Keratinocyte (primary cell): ENCODE measurements around the gene C10orf71. TPM values are rescaled to one million over a fixed set of nuclear protein-coding genes. Genes with fewer than 3 reads are reported as not detected.

Source experiments
- DNase-seq: peaks from one replicate; pipeline ENCODE4 v3.0.0-alpha.2; 2011; ENCODE audit warnings: low read depth, missing footprints, low spot score
- FAIRE-seq: peaks from 2 replicates; lab custom pipeline; 2011; peaks lifted over from hg19 to GRCh38; lab: Jason Lieb, UNC
- H2AFZ ChIP-seq: 2 replicates; pipeline ENCODE4 v1.6.0; 2012; ENCODE audit warnings: low read length, control low read depth, inconsistent platforms; ENCODE audit not compliant: control insufficient read depth
- H3K27ac ChIP-seq: 2 replicates; pipeline ENCODE4 v1.5.1; 2011; ENCODE audit warnings: low read length; ENCODE audit not compliant: control insufficient read depth, insufficient read depth
- H3K27me3 ChIP-seq: 3 replicates; pipeline ENCODE4 v1.6.0; 2011; ENCODE audit warnings: low read length; ENCODE audit not compliant: control insufficient read depth, insufficient read depth; ENCODE audit errors: extremely low read depth
- H3K36me3 ChIP-seq, 2 experiments: 2 replicates in 1 of 2; 3 replicates in 1 of 2; pipeline ENCODE4 v1.5.1; 2011; ENCODE audit warnings: low read length in 2 of 2, mild to moderate bottlenecking in 1 of 2; ENCODE audit not compliant: control insufficient read depth in 2 of 2, insufficient read depth in 2 of 2; ENCODE audit errors: extremely low read depth in 1 of 2
- H3K4me1 ChIP-seq: 3 replicates; pipeline ENCODE4 v1.5.1; 2011; ENCODE audit warnings: low read length; ENCODE audit not compliant: control insufficient read depth, insufficient read depth; ENCODE audit errors: extremely low read depth
- H3K4me2 ChIP-seq: 3 replicates; pipeline ENCODE4 v1.6.0; 2011; ENCODE audit warnings: low read depth, low read length; ENCODE audit not compliant: control insufficient read depth, insufficient read depth; ENCODE audit errors: extremely low read depth
- H3K4me3 ChIP-seq, 3 experiments: fragments of 200-600 bp in 1 of 3; sonication (generic) in 1 of 3; 2 replicates in 2 of 3; 3 replicates in 1 of 3; pipeline ENCODE4 v1.5.1; 2011 to 2016; ENCODE audit warnings: low read length in 3 of 3, mild to moderate bottlenecking in 3 of 3, control low read depth in 2 of 3, inconsistent platforms in 1 of 3, low read depth in 1 of 3, mixed read lengths in 1 of 3, mixed run types in 1 of 3, moderate library complexity in 1 of 3; ENCODE audit not compliant: control insufficient read depth in 2 of 3, insufficient read depth in 2 of 3; ENCODE audit errors: extremely low read depth in 1 of 3
- H3K79me2 ChIP-seq: 2 replicates; pipeline ENCODE4 v1.6.0; 2012; ENCODE audit warnings: low read length; ENCODE audit not compliant: control insufficient read depth, insufficient read depth
- H3K9ac ChIP-seq: 3 replicates; pipeline ENCODE4 v1.6.0; 2011; ENCODE audit warnings: low read length; ENCODE audit not compliant: control insufficient read depth, insufficient read depth; ENCODE audit errors: extremely low read depth
- H3K9me1 ChIP-seq: 3 replicates; pipeline ENCODE4 v1.6.0; 2011; ENCODE audit warnings: low read length; ENCODE audit not compliant: control insufficient read depth, insufficient read depth; ENCODE audit errors: extremely low read depth
- H3K9me3 ChIP-seq: 2 replicates; pipeline ENCODE4 v1.5.1; 2012; ENCODE audit warnings: low read depth, low read length; ENCODE audit not compliant: control insufficient read depth
- H4K20me1 ChIP-seq: 3 replicates; pipeline ENCODE4 v1.6.0; 2011; ENCODE audit warnings: low read length; ENCODE audit not compliant: control insufficient read depth, insufficient read depth; ENCODE audit errors: extremely low read depth
- CTCF ChIP-seq, 3 experiments: IDR thresholded peaks in 1 of 3; conservative IDR thresholded peaks in 1 of 3; optimal IDR thresholded peaks in 1 of 3; 2 replicates in 2 of 3; 3 replicates in 1 of 3; pipeline versions ENCODE3 to v1.5.1; 2011; ENCODE audit warnings: low read length in 3 of 3, mild to moderate bottlenecking in 3 of 3, moderate library complexity in 2 of 3, control low read depth in 1 of 3, inconsistent platforms in 1 of 3; ENCODE audit not compliant: insufficient read depth in 2 of 3; ENCODE audit errors: extremely low read depth in 1 of 3
- EZH2 ChIP-seq: IDR thresholded peaks from one replicate; pipeline ENCODE4 v1.6.1; 2012; ENCODE audit warnings: inconsistent platforms, mild to moderate bottlenecking, low read length, moderate library complexity
- dilution Hi-C: fragments of 300-500 bp; cut with MboI; formaldehyde crosslinking; loops from one replicate; pipeline ENCODE4 v1.7.0; 2020; ENCODE audit warnings: low sequenced_read_pairs; ENCODE audit not compliant: extremely low pct_ligation_motif_present
- polyA plus RNA-seq, 5 experiments: library from polyadenylated mRNA; depleted of rRNA in 3 of 5; stranded (reverse) in 3 of 5; stranded (forward) in 1 of 5; unstranded in 1 of 5; fragments of >200 nt; gene quantifications; 1 replicate in 1 of 5; 2 replicates in 3 of 5; 3 replicates in 1 of 5; pipeline versions ENCODE4 v1.2.1 to v1.2.3, GENCODE V29; 2011 to 2012; ENCODE audit warnings: missing spikeins in 2 of 5, low read depth in 1 of 5, low replicate concordance in 1 of 5

Gene C10orf71
- polyA plus RNA-seq, 1 donor (not counting 4 experiments of a cell fraction or from before 2014, with no cell fraction given): not detected

GRCh38 chr10:49260644-49261296 is 38.2 kb upstream of the C10orf71 start:
- no peak for TF ChIP-seq CTCF (optimal IDR thresholded peaks at IDR 0.05 in 1 of 3, IDR thresholded peaks at IDR 0.05 in 1 of 3, conservative IDR thresholded peaks at IDR 0.05 in 1 of 3; ENCODE audit: extremely low read depth in 1 of 3, insufficient read depth in 2 of 3, low read length in 3 of 3)
- TF ChIP-seq EZH2: no peak
- H3K9me1 ChIP-seq: no peaks in the 10 kb centered on the region
- no peaks in the 10 kb centered on the region for H3K79me2 ChIP-seq
- H2AFZ ChIP-seq: no peak overlapping the region
- no peak overlapping the region for H3K9ac ChIP-seq
- no peaks in the 10 kb centered on the region for H3K4me1 ChIP-seq
- no peaks in the 10 kb centered on the region for H3K36me3 ChIP-seq
- H3K27ac ChIP-seq: no peak overlapping the region
- no peak overlapping the region for H3K4me3 ChIP-seq
- DNase-seq: no peak
- dilution Hi-C loops: no loop called here
- H4K20me1 ChIP-seq: no peaks in the 10 kb centered on the region
- H3K9me3 ChIP-seq: no peaks in the 10 kb centered on the region
- no peaks in the 10 kb centered on the region for H3K27me3 ChIP-seq
- FAIRE-seq: no peak
- no peak overlapping the region for H3K4me2 ChIP-seq

- no peak for FAIRE-seq
- no peaks in the 10 kb centered on the region for H3K9me1 ChIP-seq
- TF ChIP-seq EZH2 (no peak), CTCF (optimal IDR thresholded peaks at IDR 0.05 in 1 of 3, IDR thresholded peaks at IDR 0.05 in 1 of 3, conservative IDR thresholded peaks at IDR 0.05 in 1 of 3; ENCODE audit: extremely low read depth in 1 of 3, insufficient read depth in 2 of 3, low read length in 3 of 3) (no peak)
- no peaks in the 10 kb centered on the region for H3K79me2 ChIP-seq
- H3K4me1 ChIP-seq: no peaks in the 10 kb centered on the region
- H3K36me3 ChIP-seq: no peaks in the 10 kb centered on the region
- H3K27ac ChIP-seq: no peak overlapping the region
- dilution Hi-C loops: no loop called here
- H3K4me2 ChIP-seq: no peak overlapping the region
- DNase-seq: no peak
- no peak overlapping the region for H2AFZ ChIP-seq
- H4K20me1 ChIP-seq: no peaks in the 10 kb centered on the region
- no peaks in the 10 kb centered on the region for H3K9me3 ChIP-seq
- H3K9ac ChIP-seq: no peak overlapping the region
- H3K27me3 ChIP-seq: no peaks in the 10 kb centered on the region
- no peak overlapping the region for H3K4me3 ChIP-seq
Observed at GRCh38 chr10:49263591-49263990, 35.4 kb upstream of the C10orf71 start.
